Germinal center (tissue), 1 donor: ENCODE measurements around the gene OR1J4.
"Not testable (repeated sequence)": the region's sequence is repeated elsewhere in the genome, so short reads cannot be mapped to it uniquely, and the experiment has no call there.

Experiments
- DNase-seq: peaks from one replicate; pipeline ENCODE4 v3.0.0; 2012; ENCODE audit warnings: mixed read lengths, low spot score

Gene OR1J4, protein sequence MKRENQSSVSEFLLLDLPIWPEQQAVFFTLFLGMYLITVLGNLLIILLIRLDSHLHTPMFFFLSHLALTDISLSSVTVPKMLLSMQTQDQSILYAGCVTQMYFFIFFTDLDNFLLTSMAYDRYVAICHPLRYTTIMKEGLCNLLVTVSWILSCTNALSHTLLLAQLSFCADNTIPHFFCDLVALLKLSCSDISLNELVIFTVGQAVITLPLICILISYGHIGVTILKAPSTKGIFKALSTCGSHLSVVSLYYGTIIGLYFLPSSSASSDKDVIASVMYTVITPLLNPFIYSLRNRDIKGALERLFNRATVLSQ

DNA sequence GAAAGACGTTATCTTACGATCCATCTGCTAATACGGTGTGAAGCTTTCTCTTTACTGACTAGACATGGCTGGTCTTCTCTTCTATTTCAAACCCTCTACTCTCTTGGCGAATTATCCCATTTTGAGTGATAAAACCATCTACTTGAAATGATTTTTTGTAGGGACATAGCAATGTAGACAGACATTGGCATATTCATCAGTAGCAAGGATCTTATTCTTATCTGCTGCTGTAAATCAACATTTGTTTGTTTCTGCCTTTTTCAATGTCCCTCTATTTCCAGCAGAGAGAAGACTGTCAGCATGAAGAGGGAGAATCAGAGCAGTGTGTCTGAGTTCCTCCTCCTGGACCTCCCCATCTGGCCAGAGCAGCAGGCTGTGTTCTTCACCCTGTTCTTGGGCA lies at the start of gene OR1J4:
Gene OR1J4, plus strand, starts transcription at position 301 of the 400 bp plus-strand sequence. Its CDS starts 0 bp downstream, at position 301.
- no peak for DNase-seq

- DNase-seq, result no peak
Observed at GRCh38 chr9:122474561-122474960, 44.4 kb upstream of the OR1J4 start.

DNA sequence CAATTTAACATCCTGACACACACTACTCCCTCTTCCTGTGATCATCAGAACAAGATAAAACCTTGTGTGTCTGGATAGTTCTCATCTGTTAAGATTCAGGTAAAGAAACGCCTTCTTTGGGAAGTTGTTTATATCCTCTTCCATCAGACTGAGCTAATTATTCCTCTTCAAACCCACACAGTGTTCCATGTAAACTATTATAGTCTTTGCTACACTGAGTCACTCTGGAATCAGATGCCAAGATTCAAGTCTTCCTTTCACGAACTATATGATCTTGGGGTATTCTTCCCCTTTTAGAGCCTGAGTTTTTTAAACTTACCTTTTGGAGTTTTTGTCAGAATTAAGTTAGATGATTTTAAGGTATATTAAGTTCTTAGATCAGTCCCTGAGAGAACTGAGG lies 43.2 kb upstream of the OR1J4 start:
- no peak for DNase-seq

DNA sequence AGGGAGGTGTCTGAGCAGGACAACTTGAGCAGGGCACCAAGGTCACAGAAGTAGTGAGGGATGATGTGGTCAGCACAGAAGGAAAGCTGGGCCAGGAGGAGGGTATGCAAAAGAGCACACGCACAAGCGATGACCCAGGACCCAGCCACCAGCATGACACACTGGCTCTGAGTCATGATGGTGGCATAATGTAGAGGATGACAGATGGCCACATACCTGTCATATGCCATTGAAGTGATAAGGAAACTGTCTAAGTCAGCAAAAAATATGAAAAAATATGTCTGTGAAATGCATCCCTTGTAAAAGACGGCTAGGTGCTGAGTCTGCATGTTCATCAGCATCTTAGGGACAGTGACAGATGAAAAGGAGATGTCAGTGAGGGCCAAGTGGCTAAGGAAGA lies 41.6 kb upstream of the OR1J4 start:
- DNase-seq, result no peak

GRCh38 chr9:122477826-122478225 lies 41.1 kb upstream of the OR1J4 start, which contains the start of gene OR1J1:
Gene OR1J1 (minus strand): TSS chr9:122477926. CDS start chr9:122477926, 0 bp downstream.
- no peak for DNase-seq

GRCh38 chr9:122479062-122479461 lies 39.9 kb upstream of the OR1J4 start:
- DNase-seq, result no peak

DNA sequence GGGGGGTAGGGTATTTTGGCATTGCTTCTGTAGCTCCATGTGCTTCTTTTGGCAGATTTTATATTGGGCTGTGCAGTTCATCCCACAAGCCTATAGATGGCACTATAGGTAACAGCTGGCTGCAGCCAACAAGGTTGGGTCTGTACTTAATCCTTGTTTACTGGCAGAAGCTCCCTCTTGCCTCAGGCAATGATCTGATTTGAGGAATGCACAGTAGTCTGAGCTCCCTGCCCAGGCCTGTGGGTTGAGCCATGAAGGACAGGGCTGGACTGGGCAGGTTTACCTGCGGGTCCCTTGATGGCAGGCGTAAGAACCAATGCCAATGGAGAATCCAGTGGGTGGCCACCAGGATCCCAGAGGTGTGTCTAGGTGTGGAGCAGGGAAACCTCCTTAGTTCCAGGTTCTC lies 20.1 kb upstream of the OR1J4 start:
- DNase-seq, result peak; percentile 30

DNA sequence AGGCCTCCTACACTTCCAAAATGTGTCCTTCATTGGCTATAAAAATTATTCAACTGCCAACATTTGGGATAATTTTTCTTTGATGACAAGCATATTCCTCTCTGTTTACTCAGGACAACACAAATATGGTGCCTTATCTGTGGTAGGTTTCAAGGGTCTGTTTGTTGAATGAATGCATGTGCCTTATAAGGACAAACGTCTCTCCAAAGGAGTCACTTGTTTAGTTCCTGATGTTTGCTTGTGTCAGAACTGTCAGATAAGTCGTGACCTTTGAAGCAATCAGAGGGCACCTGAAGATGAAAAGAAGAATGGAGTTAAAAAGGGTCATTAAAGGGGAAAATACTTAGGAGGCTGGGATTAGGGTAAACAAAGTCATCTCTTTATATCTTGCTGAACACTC lies 12.0 kb upstream of the OR1J4 start:
- DNase-seq, result no peak

GRCh38 chr9:122510502-122510901 lies 8.4 kb upstream of the OR1J4 start, which contains the start of gene OR1J2:
Gene OR1J2 (plus strand): TSS chr9:122510802. CDS start chr9:122510802, 0 bp downstream.
- DNase-seq, result no peak

- no peak for DNase-seq
Observed at GRCh38 chr9:122518226-122518625, 715 bp upstream of the OR1J4 start.

GRCh38 chr9:122519376-122519775 lies 435 bp downstream of the OR1J4 start:
- no peak for DNase-seq

GRCh38 chr9:122526602-122527001 lies 7.7 kb downstream of the OR1J4 start:
- DNase-seq, result no peak

DNA sequence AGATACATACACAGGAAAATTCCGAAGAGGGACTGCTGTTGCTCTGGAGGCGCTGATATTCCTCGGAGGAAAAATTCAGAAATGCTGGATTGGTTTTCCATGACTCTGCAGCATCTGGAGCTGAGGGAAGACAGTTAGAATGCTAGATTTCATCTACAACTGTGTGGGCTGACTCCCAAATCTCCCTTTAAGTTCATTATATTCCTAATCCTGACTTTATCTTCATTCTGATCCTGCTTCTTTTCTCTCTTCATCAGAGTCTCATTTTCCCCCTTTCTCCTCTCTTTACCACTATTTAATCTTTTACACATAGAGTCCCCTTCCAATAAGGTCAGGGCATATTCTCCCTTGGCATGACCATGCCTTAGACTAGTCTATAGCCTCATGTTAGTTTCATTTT lies 8.3 kb downstream of the OR1J4 start, which contains the start of gene OR1N1:
Gene OR1N1, minus strand, starts transcription at position 101 of the 400 bp plus-strand sequence. Its CDS starts 0 bp downstream, at position 101.
- DNase-seq, result no peak

DNA sequence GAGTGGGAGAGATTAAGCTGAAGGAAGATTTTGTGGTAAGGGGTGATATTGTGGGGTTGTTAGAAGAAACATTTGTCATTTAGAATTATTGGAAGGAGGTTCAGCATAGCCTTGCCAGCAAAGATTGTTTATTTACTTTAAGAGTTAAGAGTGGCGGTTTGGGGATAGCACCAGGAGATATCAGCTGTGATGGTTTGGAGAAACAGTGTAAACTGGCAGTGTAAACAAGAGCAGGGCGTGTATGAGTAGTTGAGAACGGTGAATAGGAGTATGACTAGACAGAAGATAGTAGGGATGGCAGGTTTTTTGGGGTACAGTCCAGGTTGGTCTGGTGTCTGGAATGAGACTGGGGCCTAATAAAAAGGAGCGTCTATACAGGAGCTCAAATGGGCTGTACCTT lies 12.2 kb downstream of the OR1J4 start:
- DNase-seq, result not testable (repeated sequence)

GRCh38 chr9:122536134-122536533 lies 17.2 kb downstream of the OR1J4 start:
- no peak for DNase-seq

- not testable (repeated sequence) for DNase-seq
Observed at GRCh38 chr9:122537066-122537465, 18.1 kb downstream of the OR1J4 start.

GRCh38 chr9:122538757-122539156 lies 19.8 kb downstream of the OR1J4 start:
- no peak for DNase-seq

DNA sequence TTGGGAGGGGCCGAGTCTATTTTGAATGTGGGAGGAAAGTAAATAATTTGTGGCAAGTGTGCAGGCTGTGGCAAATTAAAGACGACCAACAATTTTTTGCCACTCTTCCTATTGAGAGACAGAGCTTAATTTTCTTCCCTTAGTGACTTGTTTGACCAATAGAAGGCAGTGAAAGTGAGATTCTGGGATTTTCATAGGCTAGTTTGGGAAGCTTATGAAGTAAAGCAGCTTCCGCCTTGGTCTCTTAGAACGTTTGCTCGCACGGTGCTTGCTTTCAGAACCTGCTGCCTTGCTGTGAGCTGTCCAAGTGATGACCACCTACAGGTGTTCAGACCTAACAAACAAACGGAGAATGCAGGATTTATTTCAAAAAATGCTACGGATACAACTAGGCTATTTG lies 27.3 kb downstream of the OR1J4 start:
- no peak for DNase-seq

DNA sequence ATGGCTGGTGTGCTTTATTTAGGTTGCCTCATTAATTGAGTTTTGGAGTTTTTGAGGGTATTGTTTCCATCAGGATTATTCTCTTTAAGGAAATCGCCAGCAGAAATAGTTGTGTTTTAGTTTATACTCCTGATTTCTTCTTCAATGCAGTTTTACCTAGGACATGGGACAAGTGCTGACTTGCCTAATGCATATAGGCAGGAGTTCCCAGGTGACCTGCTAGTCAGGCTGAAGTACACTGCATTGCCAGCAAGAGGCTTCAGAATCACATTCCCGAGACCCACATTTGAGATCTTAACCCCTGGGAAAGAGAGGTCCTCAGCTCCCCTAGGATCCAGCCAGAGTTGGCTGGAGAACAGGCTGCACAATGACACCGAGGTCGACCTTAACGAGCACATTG lies 32.4 kb downstream of the OR1J4 start:
- DNase-seq, result no peak

DNA sequence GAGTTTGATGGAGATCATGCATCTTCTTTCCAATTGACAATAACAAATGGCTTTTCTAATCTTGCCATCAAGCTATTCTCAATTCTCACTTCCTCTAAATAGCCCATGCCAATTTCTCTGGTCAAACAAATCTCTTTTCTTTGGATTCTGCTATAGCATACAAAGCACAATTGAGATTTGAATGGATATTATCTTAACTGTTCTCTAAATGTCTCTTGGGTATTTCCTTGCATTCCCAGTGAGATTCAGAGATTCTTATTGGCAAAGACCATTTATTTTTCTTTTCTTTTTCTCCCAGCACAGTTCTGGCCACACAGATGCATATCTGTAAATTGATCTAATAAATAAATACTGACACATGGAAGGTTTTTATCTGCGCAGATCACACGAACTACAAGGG lies 33.9 kb downstream of the OR1J4 start, which contains the start of gene OR1N2:
Gene OR1N2, plus strand, starts transcription at position 301 of the 400 bp plus-strand sequence. CDS start 100 bp downstream, outside the sequence.
- no peak for DNase-seq

DNA sequence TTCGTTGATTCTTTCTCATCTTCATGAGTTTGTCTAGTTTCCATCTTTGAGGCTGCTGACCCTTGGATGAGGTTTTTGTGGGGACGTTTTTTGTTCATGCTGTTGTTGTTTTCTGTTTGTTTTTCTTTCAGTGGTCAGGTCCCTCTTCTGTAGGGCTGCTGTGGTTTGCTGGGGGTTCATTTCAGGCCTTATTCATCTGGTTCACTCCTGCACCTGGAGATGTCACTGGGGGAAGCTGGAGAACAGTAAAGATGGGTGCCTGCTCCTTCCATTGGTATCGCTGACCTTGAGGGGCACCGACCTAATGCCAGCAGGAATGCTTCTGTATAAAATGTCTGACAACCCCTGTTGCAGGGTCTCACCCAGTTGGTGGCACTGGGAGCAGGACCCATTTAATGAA lies 42.5 kb downstream of the OR1J4 start:
- DNase-seq, result no peak

DNA sequence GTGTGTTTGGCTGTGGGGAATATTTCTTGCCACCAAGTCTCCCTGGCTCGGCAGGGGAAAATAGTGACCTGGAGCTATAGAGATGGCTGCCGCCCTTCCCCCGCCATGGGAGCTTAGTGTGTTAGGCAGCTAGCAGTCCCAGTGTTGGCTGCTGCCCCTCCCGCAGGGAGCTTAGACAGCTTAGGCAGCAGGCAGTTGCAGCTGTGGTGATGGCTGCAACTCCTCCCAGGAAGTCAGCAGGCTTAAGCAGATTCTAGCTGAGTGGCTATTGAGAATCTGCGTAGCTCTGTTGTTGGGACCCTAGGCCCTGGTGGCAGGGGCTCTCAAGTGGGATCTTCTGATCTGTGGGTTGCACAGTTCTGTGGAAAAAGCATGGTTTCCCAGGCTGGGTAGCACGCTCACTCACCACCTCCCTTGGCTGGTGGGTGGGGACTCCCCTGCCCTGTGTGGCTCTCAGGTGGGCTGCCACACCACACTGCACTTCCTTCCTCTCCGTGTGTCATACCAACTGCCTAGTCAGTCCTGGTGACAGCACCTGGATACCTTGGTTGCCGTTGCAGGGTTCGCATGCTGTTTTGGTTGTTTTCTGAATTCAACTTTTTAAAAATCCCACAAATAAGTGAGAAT lies 43.3 kb downstream of the OR1J4 start:
- no peak for DNase-seq

- DNase-seq, result no peak
Observed at GRCh38 chr9:122567901-122568300, 49.0 kb downstream of the OR1J4 start.
